ENCODE results near the gene ADD1.
A peak's percentile ranks its signal among the peaks of the same experiment; 100 is the strongest.

The ADD1 gene

DNA sequence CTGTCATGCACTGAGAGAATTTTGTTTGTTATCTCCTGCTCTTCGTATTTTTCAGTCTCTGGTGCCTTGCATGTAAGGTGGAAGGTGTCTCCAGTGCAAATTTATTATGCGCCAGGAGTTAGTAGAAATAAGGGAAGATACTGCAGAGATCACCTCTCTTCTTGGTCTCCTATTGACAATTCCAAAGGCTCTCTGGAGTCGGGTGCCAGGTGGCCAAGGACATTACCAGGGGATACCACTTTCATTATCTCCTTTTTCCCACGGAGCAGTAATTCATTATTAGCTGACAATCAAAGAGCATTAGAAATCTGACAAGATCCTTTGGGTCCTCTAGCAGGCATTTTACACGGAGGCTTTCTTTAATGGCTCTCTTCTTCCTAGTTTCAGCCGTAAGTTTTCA, 26.0 kb downstream of the ADD1 start:
- TF ChIP-seq, protein P1, sequence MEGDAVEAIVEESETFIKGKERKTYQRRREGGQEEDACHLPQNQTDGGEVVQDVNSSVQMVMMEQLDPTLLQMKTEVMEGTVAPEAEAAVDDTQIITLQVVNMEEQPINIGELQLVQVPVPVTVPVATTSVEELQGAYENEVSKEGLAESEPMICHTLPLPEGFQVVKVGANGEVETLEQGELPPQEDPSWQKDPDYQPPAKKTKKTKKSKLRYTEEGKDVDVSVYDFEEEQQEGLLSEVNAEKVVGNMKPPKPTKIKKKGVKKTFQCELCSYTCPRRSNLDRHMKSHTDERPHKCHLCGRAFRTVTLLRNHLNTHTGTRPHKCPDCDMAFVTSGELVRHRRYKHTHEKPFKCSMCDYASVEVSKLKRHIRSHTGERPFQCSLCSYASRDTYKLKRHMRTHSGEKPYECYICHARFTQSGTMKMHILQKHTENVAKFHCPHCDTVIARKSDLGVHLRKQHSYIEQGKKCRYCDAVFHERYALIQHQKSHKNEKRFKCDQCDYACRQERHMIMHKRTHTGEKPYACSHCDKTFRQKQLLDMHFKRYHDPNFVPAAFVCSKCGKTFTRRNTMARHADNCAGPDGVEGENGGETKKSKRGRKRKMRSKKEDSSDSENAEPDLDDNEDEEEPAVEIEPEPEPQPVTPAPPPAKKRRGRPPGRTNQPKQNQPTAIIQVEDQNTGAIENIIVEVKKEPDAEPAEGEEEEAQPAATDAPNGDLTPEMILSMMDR (conservative IDR thresholded peaks at IDR 0.05; ENCODE audit: control insufficient read depth, insufficient read depth, low read depth, low read length) = no peak
- no peak overlapping the region for H3K4me3 ChIP-seq (ENCODE audit: control insufficient read depth, low read depth, low read length)
- DNase-seq (ENCODE audit: low read depth) = no peak

DNA sequence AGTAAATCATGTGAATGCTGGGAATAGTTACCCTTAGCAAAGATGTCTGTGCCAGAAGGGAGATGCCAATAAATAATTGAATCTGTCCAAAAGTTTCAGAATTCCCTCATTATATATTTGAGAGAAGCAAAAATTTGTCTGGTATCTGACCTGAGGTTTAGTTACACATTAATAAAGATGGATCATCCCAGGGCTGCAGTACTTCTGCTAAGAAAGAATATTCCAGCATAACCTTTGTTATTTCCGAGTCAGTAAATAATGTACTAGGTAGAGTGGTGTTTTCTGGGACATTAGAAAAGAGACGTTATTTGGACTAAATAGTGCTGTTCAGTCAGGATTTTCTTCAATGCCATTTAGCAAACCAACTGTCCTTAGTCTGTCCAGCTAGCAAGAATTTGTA, 26.4 kb downstream of the ADD1 start:
- DNase-seq (ENCODE audit: low read depth) = no peak
- TF ChIP-seq, protein P1 (conservative IDR thresholded peaks at IDR 0.05; ENCODE audit: control insufficient read depth, insufficient read depth, low read depth, low read length) = no peak
- H3K4me3 ChIP-seq (ENCODE audit: control insufficient read depth, low read depth, low read length) = no peak overlapping the region

DNA sequence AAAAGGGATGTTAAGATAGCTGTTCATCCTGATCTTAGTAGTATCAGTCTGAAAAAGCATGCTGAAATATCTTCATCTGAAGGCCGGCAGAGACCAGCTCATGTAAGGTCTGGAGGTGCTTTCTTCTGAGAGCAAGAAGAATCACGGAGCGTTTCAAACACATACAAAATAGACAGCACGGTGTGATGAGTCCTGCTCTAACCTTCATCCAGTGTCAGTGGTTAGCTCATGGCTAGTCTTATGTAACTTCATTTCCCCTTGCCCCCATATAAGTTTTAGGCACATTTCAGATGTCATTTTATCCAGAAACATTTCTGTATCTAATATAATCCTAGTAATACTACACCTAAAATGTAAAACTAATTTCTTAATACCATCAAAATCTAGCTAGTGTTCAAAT, 27.8 kb downstream of the ADD1 start:
- TF ChIP-seq, protein P1 (conservative IDR thresholded peaks at IDR 0.05; ENCODE audit: control insufficient read depth, insufficient read depth, low read depth, low read length) = no peak
- DNase-seq (ENCODE audit: low read depth) = no peak
- no peak overlapping the region for H3K4me3 ChIP-seq (ENCODE audit: control insufficient read depth, low read depth, low read length)

DNA sequence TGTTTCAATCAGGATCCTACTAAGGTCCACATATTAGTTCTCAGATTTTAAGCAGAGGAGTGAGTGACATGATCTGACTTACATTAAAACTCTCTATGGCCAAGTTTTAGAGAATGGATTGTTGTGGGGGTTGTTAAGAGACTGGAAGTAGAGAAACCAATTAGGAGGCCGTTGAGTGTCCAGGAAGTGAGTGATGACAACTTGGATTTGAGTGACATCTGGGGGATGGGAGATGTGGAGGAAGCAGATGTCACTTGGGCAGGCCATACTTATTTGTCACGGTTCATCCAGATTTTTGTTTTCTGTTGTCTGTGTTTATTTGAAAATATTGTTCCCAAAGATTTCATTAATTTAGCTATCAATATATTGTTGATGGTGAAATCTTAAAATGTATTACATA, 28.3 kb downstream of the ADD1 start:
- TF ChIP-seq, protein P1 (conservative IDR thresholded peaks at IDR 0.05; ENCODE audit: control insufficient read depth, insufficient read depth, low read depth, low read length) = no peak
- no peak for DNase-seq (ENCODE audit: low read depth)
- H3K4me3 ChIP-seq (ENCODE audit: control insufficient read depth, low read depth, low read length) = no peak overlapping the region

DNA sequence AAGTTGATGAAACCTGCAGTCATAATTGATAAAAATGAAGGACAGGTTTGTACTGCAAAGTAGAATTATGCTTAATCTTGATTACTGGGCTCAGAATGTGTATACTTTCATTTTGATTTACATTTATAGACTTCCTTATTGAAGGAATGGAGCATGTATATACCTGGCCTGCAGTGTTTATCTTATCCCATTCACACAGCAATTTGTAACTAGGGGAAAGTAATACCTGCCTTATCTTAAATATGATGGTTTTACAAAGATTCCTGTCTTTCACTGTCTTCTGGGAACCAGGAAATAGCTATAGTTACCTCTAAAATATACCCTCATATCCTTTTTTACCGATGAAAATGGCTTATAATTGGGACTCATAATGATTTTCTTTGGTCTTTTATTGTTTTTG, 29.7 kb downstream of the ADD1 start:
- TF ChIP-seq, protein P1 (conservative IDR thresholded peaks at IDR 0.05; ENCODE audit: control insufficient read depth, insufficient read depth, low read depth, low read length) = no peak
- DNase-seq (ENCODE audit: low read depth) = no peak
- H3K4me3 ChIP-seq (ENCODE audit: control insufficient read depth, low read depth, low read length) = no peak overlapping the region

DNA sequence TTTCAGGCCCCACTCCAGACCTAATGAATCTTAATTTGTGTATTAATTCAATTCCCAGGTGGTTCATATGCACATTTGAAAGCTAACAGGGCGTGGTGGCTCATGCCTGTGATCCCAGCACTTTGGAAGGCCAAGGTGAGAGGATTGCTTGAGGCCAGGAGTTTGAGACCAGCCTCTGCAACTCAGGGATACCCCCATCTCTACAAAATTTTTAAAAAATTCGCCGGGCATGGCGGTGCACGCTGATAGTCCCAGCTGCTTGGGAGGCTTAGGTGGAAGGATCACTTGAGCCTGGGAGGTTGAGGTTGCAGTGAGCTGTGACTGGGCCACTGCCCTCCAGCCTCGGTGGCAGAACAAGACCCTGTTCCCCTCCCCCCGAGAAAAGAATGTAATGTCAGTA, 31.2 kb downstream of the ADD1 start:
- TF ChIP-seq, protein P1 (conservative IDR thresholded peaks at IDR 0.05; ENCODE audit: control insufficient read depth, insufficient read depth, low read depth, low read length) = no peak
- peak; percentile 28 for DNase-seq (ENCODE audit: low read depth)
- no peak overlapping the region for H3K4me3 ChIP-seq (ENCODE audit: control insufficient read depth, low read depth, low read length)

DNA sequence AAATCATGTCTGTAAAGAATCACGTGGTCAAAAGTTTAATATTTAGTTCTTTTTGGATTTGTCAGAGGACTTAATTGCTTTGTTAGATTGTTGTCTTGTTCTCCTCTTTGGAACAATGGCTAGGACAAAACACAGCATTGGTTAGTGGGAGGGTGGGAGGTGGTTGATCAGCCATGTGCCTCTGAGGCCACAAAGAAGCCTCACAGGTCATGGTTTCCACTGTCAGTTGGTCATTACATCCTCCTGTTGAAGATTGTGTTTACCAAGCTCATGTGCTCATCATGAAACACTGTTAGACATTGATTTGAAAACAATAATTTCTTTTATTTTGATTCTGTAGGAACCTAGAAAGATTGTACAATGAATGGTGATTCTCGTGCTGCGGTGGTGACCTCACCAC, 31.9 kb downstream of the ADD1 start:
- TF ChIP-seq, protein P1 (conservative IDR thresholded peaks at IDR 0.05; ENCODE audit: control insufficient read depth, insufficient read depth, low read depth, low read length) = no peak
- DNase-seq (ENCODE audit: low read depth) = no peak
- no peak overlapping the region for H3K4me3 ChIP-seq (ENCODE audit: control insufficient read depth, low read depth, low read length)

Data from fibroblast of mammary gland (primary cell).